ENCODE data around the gene FADS1. TPM values are rescaled to one million over a fixed set of nuclear protein-coding genes. Genes with fewer than 3 reads are reported as not detected.

FADS1 gene
- total RNA-seq, 1 donor from 2014 or later: 74.6 TPM

DNA sequence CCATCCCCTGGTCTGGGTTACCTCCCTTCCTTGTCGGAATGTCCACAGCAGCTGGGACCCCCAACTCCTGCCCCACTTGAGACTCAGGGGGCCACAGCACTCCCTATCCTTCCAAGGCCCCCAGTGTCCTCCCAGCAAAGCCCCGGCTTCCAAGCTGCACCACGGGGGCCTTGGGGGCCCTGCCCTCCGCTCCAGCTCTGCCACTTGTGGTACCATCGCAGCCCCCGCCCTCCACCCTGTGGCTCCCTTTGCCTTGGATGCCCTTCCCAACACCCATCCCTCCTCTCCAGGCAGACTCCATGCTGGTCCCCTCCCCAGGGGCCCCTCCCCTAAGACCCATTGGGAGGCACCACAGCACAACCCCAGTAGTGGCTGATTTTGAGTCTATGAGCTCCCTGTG is 41.7 kb downstream of the FADS1 start:
- Mint-ChIP-seq H3K9me3 (ENCODE audit: unreplicated experiment) (no peaks in the 10 kb centered on the region), H3K27ac (ENCODE audit: unreplicated experiment) (no peak overlapping the region), H3K4me3 (ENCODE audit: unreplicated experiment) (no peak overlapping the region), H3K36me3 (ENCODE audit: low read depth, unreplicated experiment) (peaks cover 6% of the 10 kb centered on the region), H3K27me3 (ENCODE audit: low read depth, unreplicated experiment) (no peaks in the 10 kb centered on the region), H3K4me1 (ENCODE audit: low read depth, unreplicated experiment) (no peaks in the 10 kb centered on the region)
- Histone ChIP-seq H3K9ac (ENCODE audit: low read length) (no peak overlapping the region), H3K4me2 (ENCODE audit: low read length) (no peak overlapping the region), H3K4me3 (ENCODE audit: insufficient read depth, low read depth, low read length) (no peak overlapping the region), H3K9me3 (ENCODE audit: insufficient read depth, low read depth, low read length) (no peaks in the 10 kb centered on the region), H3K27ac (ENCODE audit: low read depth, low read length) (no peak overlapping the region), H4K20me1 (ENCODE audit: insufficient read depth, low read length) (peaks cover 6% of the 10 kb centered on the region), H3K36me3 (ENCODE audit: insufficient read depth, low read length) (no peaks in the 10 kb centered on the region), H3K79me2 (ENCODE audit: insufficient read depth, low read length) (no peaks in the 10 kb centered on the region), H3K4me1 (ENCODE audit: insufficient read depth, low read length) (peaks cover 3% of the 10 kb centered on the region), H2AFZ (ENCODE audit: low read depth, low read length) (no peak overlapping the region), H3K27me3 (ENCODE audit: insufficient read depth, low read length) (no peaks in the 10 kb centered on the region)
- no peak for TF ChIP-seq EZH2 (IDR thresholded peaks at IDR 0.05; ENCODE audit: insufficient read depth, low read length)
- TF ChIP-seq, protein P1, sequence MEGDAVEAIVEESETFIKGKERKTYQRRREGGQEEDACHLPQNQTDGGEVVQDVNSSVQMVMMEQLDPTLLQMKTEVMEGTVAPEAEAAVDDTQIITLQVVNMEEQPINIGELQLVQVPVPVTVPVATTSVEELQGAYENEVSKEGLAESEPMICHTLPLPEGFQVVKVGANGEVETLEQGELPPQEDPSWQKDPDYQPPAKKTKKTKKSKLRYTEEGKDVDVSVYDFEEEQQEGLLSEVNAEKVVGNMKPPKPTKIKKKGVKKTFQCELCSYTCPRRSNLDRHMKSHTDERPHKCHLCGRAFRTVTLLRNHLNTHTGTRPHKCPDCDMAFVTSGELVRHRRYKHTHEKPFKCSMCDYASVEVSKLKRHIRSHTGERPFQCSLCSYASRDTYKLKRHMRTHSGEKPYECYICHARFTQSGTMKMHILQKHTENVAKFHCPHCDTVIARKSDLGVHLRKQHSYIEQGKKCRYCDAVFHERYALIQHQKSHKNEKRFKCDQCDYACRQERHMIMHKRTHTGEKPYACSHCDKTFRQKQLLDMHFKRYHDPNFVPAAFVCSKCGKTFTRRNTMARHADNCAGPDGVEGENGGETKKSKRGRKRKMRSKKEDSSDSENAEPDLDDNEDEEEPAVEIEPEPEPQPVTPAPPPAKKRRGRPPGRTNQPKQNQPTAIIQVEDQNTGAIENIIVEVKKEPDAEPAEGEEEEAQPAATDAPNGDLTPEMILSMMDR (IDR thresholded peaks at IDR 0.05; ENCODE audit: insufficient read depth, low read depth, low read length): no peak
- DNase-seq (ENCODE audit: low read depth): no peak
- no peak for FAIRE-seq

DNA sequence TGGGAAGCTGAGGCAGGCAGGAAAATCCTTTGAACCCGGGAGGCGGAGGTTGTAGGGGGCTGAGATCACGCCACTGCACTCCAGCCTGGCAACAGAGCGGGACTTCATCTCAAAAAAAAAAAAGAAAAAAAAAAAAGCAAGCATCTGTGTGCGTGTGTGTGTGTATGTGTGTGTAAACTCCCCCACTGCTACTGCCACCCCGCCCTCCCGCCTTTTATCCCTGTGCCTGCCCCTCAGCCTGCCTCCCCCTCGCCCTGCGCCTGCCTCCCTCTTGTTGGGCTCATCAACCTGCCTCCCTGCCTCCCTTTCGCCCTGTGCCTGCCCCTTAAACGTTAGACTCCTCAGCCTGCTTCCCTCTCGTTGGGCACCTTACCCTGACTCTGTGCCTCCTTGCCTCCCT is 42.4 kb downstream of the FADS1 start:
- Histone ChIP-seq H3K4me2 (ENCODE audit: low read length) (no peak overlapping the region), H3K27me3 (ENCODE audit: insufficient read depth, low read length) (no peaks in the 10 kb centered on the region), H2AFZ (ENCODE audit: low read depth, low read length) (no peak overlapping the region), H3K27ac (ENCODE audit: low read depth, low read length) (no peak overlapping the region), H3K79me2 (ENCODE audit: insufficient read depth, low read length) (no peaks in the 10 kb centered on the region), H3K9me3 (ENCODE audit: insufficient read depth, low read depth, low read length) (no peaks in the 10 kb centered on the region), H3K4me3 (ENCODE audit: insufficient read depth, low read depth, low read length) (no peak overlapping the region), H3K4me1 (ENCODE audit: insufficient read depth, low read length) (peaks cover 9% of the 10 kb centered on the region), H3K9ac (ENCODE audit: low read length) (no peak overlapping the region), H4K20me1 (ENCODE audit: insufficient read depth, low read length) (peaks cover 6% of the 10 kb centered on the region), H3K36me3 (ENCODE audit: insufficient read depth, low read length) (no peaks in the 10 kb centered on the region)
- TF ChIP-seq EZH2 (IDR thresholded peaks at IDR 0.05; ENCODE audit: insufficient read depth, low read length): no peak
- TF ChIP-seq, protein P1 (IDR thresholded peaks at IDR 0.05; ENCODE audit: insufficient read depth, low read depth, low read length): no peak
- Mint-ChIP-seq H3K4me1 (ENCODE audit: low read depth, unreplicated experiment) (no peaks in the 10 kb centered on the region), H3K36me3 (ENCODE audit: low read depth, unreplicated experiment) (peaks cover 6% of the 10 kb centered on the region), H3K27me3 (ENCODE audit: low read depth, unreplicated experiment) (no peaks in the 10 kb centered on the region), H3K27ac (ENCODE audit: unreplicated experiment) (no peak overlapping the region), H3K4me3 (ENCODE audit: unreplicated experiment) (no peak overlapping the region), H3K9me3 (ENCODE audit: unreplicated experiment) (no peaks in the 10 kb centered on the region)
- FAIRE-seq: no peak
- no peak for DNase-seq (ENCODE audit: low read depth)

DNA sequence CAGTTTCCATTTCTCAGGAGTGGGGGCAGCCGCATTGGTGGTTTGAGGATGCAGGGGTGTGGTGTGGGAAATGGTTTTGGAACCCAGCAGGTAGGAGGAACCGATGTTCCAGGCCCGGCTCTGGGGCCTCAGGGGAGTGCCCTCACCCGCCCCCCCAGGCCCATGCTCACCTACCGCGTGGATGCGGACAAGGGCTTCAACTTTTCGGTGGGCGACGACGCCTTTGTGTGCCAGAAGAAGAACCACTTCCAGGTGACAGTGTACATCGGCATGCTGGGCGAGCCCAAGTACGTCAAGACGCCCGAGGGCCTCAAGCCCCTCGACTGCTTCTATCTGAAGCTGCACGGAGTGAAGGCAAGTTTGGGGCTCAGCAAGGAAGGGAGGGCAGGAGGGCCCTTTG is 43.0 kb downstream of the FADS1 start:
- no peak for DNase-seq (ENCODE audit: low read depth)
- H3K4me3 Mint-ChIP-seq (ENCODE audit: unreplicated experiment): no peak overlapping the region
- no peak overlapping the region for H3K27ac ChIP-seq (ENCODE audit: low read depth, low read length)

More for the DNA sequence above, 43.0 kb downstream of the FADS1 start:
- FAIRE-seq: no peak
- H3K79me2 ChIP-seq (ENCODE audit: insufficient read depth, low read length): no peaks in the 10 kb centered on the region
- Mint-ChIP-seq H3K4me1 (ENCODE audit: low read depth, unreplicated experiment) (no peaks in the 10 kb centered on the region), H3K27ac (ENCODE audit: unreplicated experiment) (no peak overlapping the region), H3K27me3 (ENCODE audit: low read depth, unreplicated experiment) (no peaks in the 10 kb centered on the region), H3K9me3 (ENCODE audit: unreplicated experiment) (no peaks in the 10 kb centered on the region), H3K36me3 (ENCODE audit: low read depth, unreplicated experiment) (peaks cover 6% of the 10 kb centered on the region)
- no peak overlapping the region for H3K4me3 ChIP-seq (ENCODE audit: insufficient read depth, low read depth, low read length)
- H4K20me1 ChIP-seq (ENCODE audit: insufficient read depth, low read length): peaks cover 6% of the 10 kb centered on the region
- no peaks in the 10 kb centered on the region for H3K36me3 ChIP-seq (ENCODE audit: insufficient read depth, low read length)
- no peak overlapping the region for H3K4me2 ChIP-seq (ENCODE audit: low read length)
- TF ChIP-seq, protein P1 (IDR thresholded peaks at IDR 0.05; ENCODE audit: insufficient read depth, low read depth, low read length): no peak
- no peak for TF ChIP-seq EZH2 (IDR thresholded peaks at IDR 0.05; ENCODE audit: insufficient read depth, low read length)
- no peaks in the 10 kb centered on the region for H3K9me3 ChIP-seq (ENCODE audit: insufficient read depth, low read depth, low read length)
- H3K9ac ChIP-seq (ENCODE audit: low read length): no peak overlapping the region
- H3K27me3 ChIP-seq (ENCODE audit: insufficient read depth, low read length): no peaks in the 10 kb centered on the region
- H3K4me1 ChIP-seq (ENCODE audit: insufficient read depth, low read length): peaks cover 12% of the 10 kb centered on the region
- H2AFZ ChIP-seq (ENCODE audit: low read depth, low read length): no peak overlapping the region

Data from astrocyte (in vitro differentiated cells and primary cell).